NCI-H2081 treated with DMSO at 0.1 percent for 48 hours (cell line): ENCODE results near the gene OR2F2.

Experiments
- DNase-seq: peaks from one replicate; lab custom pipeline; 2025; lab: John Stamatoyannopoulos, UW

Gene OR2F2

GRCh38 chr7:143979998-143980397 is 45.0 kb downstream of the OR2F2 start:
- DNase-seq = no peak

- DNase-seq = no peak
Measured at GRCh38 chr7:143980746-143981510, 45.9 kb downstream of the OR2F2 start.

GRCh38 chr7:143983960-143984359 is 48.9 kb downstream of the OR2F2 start:
- DNase-seq = no peak
